ENCODE data around the gene ZZZ3. TPM values are rescaled to one million over a fixed set of nuclear protein-coding genes. Genes with fewer than 3 reads are reported as not detected.

The ZZZ3 gene
- total RNA-seq, 1 donor from 2014 or later: 52.5 TPM

Other genes starting within 250 kb of the ZZZ3 start
- gene USP33, start 77.2 kb upstream of the ZZZ3 start, total RNA-seq: 75.9 and 81.0 TPM in 2 replicates
- gene MIGA1, start 97.0 kb upstream of the ZZZ3 start, total RNA-seq: 8.9 and 10.2 TPM in 2 replicates
- 0.77 and 1.1 TPM in 2 replicates for gene NEXN, start 206.0 kb upstream of the ZZZ3 start, total RNA-seq

Measured in dermis microvascular lymphatic vessel endothelial cell (primary cell).